ENCODE data around the gene DENND1A.

GRCh38 chr9:123651871-123652270 is 278.1 kb downstream of the DENND1A start:
- TF ChIP-seq CTCF (IDR thresholded peaks at IDR 0.05) (no peak), POLR2AphosphoS5 (IDR thresholded peaks at IDR 0.05; ENCODE audit: low read depth, low read length) (no peak), TCF7L2 (IDR thresholded peaks at IDR 0.05; ENCODE audit: low read depth, low read length) (no peak), REST (IDR thresholded peaks at IDR 0.05; ENCODE audit: insufficient read depth in 1 of 2, low read depth in 2 of 2, low read length in 1 of 2) (no peak), SIN3A (IDR thresholded peaks at IDR 0.05; ENCODE audit: borderline replicate concordance, insufficient read depth, low read depth, low read length) (no peak)
